Ascending aorta (tissue), 2 donors: Measurements from ENCODE around the gene JOSD2. TPM values are rescaled to one million over a fixed set of nuclear protein-coding genes. Genes with fewer than 3 reads are reported as not detected.

Experiments
- DNase-seq, 2 donors: peaks; one replicate each; pipeline ENCODE4 v3.0.0-alpha.2; 2019; ENCODE audit warnings: low spot score in 2 of 2
- H3K27ac ChIP-seq, 2 donors: fragments of 200-600 bp; sonication (generic); one replicate each; pipeline ENCODE4 v1.5.1; 2016 to 2017; ENCODE audit warnings: mild to moderate bottlenecking in 1 of 2
- H3K27me3 ChIP-seq: fragments of 200-600 bp; sonication (generic); one replicate; pipeline ENCODE4 v1.5.1; 2017
- H3K36me3 ChIP-seq, 2 donors: fragments of 200-600 bp; sonication (generic); one replicate each; pipeline ENCODE4 v1.5.1; 2016
- H3K4me1 ChIP-seq, 2 donors: fragments of 200-600 bp; sonication (generic); one replicate each; pipeline ENCODE4 v1.5.1; 2016 to 2017; ENCODE audit warnings: mild to moderate bottlenecking in 1 of 2
- H3K4me3 ChIP-seq, 2 donors: fragments of 200-600 bp; sonication (generic); one replicate each; pipeline ENCODE4 v1.5.1; 2016 to 2017; ENCODE audit warnings: mild to moderate bottlenecking in 1 of 2
- H3K9me3 ChIP-seq, 2 donors: fragments of 200-600 bp; sonication (generic); one replicate each; pipeline ENCODE4 v1.5.1; 2016
- intact Hi-C: fragments of 100-400 bp; cut with DNase I; formaldehyde crosslinking; loops from one replicate; pipeline ENCODE4 v1.15.1; 2023
- total RNA-seq: library from RNA; depleted of rRNA; stranded (reverse); fragments of >200 nt; gene quantifications from one replicate; pipeline ENCODE4 v1.1.0, GENCODE V29; 2016
- TF ChIP-seq, protein P1 (sequence below), 3 experiments: fragments of 200-600 bp in 2 of 3; fragments of 450-650 bp in 1 of 3; sonication (generic) in 2 of 3; IDR thresholded peaks; one replicate each; pipeline ENCODE4 v1.5.1; 2016 to 2019; ENCODE audit warnings: antibody characterized with exemption in 3 of 3, mild to moderate bottlenecking in 1 of 3, moderate library complexity in 1 of 3

Gene JOSD2
- total RNA-seq, 1 donor from 2014 or later, result 169 TPM

DNA sequence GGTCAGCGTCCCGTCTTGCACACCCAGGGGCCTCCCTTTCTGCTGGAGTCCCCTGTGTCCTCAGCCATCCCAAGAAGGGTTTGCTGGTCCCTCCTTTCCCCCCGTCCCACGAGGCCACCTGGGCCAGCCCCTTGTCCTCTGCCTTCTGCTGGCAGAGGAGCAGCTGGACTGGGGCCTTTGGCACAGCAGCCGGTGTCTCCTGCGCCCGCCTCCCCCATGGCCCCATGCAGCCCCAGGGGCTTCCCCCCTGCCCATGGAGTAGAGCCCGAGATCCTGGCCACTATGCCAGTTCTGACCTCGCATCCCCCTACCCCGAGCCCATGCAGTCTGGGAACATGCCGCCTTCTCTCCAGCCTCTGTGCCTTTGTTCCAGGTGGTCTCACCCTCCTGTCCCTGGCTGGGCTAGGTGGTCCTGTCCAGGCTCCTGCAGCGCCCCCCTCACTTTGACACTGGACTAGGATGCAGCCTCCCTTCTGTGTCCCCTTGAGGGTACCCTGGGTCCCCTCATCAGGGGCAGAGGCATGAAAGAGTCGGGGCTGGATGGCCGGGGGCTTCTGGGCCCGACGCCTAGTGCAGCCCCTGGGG is 28.6 kb downstream of the JOSD2 start:
- H3K9me3 ChIP-seq, result no peaks in the 10 kb centered on the region
- H3K27ac ChIP-seq, result no peak overlapping the region
- H3K4me3 ChIP-seq, result no peak overlapping the region
- peaks cover 39 to 47% of the 10 kb centered on the region in 2 donors for H3K36me3 ChIP-seq
- no peak for DNase-seq
- peaks cover 1 to 6% of the 10 kb centered on the region in 2 donors for H3K4me1 ChIP-seq
- intact Hi-C loops, result no loop called here
- TF ChIP-seq, protein P1, sequence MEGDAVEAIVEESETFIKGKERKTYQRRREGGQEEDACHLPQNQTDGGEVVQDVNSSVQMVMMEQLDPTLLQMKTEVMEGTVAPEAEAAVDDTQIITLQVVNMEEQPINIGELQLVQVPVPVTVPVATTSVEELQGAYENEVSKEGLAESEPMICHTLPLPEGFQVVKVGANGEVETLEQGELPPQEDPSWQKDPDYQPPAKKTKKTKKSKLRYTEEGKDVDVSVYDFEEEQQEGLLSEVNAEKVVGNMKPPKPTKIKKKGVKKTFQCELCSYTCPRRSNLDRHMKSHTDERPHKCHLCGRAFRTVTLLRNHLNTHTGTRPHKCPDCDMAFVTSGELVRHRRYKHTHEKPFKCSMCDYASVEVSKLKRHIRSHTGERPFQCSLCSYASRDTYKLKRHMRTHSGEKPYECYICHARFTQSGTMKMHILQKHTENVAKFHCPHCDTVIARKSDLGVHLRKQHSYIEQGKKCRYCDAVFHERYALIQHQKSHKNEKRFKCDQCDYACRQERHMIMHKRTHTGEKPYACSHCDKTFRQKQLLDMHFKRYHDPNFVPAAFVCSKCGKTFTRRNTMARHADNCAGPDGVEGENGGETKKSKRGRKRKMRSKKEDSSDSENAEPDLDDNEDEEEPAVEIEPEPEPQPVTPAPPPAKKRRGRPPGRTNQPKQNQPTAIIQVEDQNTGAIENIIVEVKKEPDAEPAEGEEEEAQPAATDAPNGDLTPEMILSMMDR (IDR thresholded peaks at IDR 0.05), result no peak
- no peaks in the 10 kb centered on the region for H3K27me3 ChIP-seq

DNA sequence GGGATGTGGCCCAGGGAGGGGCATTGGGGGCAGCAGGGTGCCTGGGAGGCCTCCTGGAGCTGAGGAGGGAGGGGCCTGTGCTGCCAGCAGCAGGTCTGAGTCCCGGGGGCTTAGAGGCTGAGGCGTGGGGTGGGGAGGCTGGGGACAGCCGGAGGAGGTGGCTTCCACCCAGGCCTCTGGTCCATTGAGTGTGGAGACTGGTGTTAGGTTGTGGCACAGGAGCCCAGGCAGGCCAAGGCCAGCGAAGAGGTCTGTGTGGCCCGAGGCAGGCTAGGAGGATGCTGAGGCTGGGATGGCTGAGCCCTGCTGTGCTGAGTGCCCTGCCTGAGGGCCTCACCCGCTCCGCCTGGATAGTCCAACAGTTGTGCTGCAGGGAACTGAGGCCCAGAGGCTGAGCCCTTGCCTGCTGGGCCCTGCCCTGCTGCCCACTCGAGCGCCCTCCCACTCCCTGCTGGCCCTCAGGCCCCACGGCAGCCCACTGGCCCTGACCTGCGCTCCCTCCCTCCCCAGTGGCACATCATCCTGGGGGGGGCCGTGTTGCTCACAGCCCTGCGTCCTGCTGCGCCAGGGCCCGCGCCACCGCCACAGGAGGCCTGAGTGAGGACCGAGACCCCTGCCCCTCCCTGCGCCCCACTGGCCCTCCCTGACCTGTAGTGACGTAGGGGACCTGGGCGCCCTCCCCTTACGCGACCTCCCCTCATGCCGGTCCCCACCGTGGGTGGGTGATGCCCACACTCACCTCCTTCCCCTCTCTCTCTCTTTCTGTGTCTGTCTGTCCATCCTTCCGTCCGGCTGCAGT is 29.4 kb downstream of the JOSD2 start:
- Histone ChIP-seq H3K36me3 (peaks cover 39 to 47% of the 10 kb centered on the region in 2 donors), H3K27me3 (no peaks in the 10 kb centered on the region), H3K4me1 (peaks cover 8 to 12% of the 10 kb centered on the region in 2 donors), H3K9me3 (no peaks in the 10 kb centered on the region), H3K27ac (no peak overlapping the region), H3K4me3 (no peak overlapping the region)
- TF ChIP-seq, protein P1 (IDR thresholded peaks at IDR 0.05), result no peak
- intact Hi-C loops, result no loop called here
- no peak for DNase-seq

DNA sequence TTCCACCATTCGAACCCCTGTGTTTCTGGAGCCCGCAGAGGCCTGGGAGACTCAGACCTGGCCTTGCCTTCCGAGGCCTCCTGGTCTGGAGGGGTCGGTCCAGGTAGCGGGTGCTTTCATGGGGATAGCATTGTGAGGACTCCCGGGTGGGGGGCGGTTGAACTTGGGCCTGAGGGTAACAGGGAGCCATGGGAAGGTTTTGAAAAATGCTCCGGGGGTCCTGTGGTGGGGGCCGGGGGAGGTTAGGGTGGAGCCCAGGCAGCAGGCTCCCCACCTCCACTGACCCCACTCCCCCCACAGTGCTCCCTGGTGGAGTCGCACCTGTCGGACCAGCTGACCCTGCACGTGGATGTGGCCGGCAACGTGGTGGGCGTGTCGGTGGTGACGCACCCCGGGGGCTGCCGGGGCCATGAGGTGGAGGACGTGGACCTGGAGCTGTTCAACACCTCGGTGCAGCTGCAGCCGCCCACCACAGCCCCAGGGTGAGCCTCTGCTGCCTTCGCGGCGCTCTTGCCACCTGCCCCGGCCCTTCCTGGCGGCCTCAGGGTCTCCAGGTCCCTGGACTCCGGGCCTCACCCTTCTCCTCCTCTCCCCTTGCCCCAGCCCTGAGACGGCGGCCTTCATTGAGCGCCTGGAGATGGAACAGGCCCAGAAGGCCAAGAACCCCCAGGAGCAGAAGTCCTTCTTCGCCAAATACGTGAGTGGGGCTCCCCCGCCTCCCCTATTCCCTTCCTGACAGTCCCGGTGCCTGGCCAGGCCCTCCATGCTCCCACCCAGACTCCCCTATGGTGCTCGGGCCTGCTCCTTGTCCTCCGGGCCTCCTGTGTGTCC is 30.5 kb downstream of the JOSD2 start:
- no peak overlapping the region for H3K27ac ChIP-seq
- H3K4me3 ChIP-seq, result no peak overlapping the region
- no peaks in the 10 kb centered on the region for H3K9me3 ChIP-seq
- no peak for DNase-seq
- peaks cover 39 to 47% of the 10 kb centered on the region in 2 donors for H3K36me3 ChIP-seq
- no peaks in the 10 kb centered on the region for H3K27me3 ChIP-seq
- H3K4me1 ChIP-seq, result peaks cover 8 to 12% of the 10 kb centered on the region in 2 donors
- TF ChIP-seq, protein P1 (IDR thresholded peaks at IDR 0.05), result no peak
- intact Hi-C loops, result no loop called here

GRCh38 chr19:50479761-50480251 is 31.2 kb downstream of the JOSD2 start:
- H3K27ac ChIP-seq, result no peak overlapping the region
- H3K4me1 ChIP-seq, result peaks cover 8 to 12% of the 10 kb centered on the region in 2 donors
- H3K4me3 ChIP-seq, result no peak overlapping the region
- H3K27me3 ChIP-seq, result no peaks in the 10 kb centered on the region
- peaks cover 36 to 47% of the 10 kb centered on the region in 2 donors for H3K36me3 ChIP-seq
- DNase-seq, result no peak
- intact Hi-C loops, result loop anchor here (5.0 kb wide), 1 partner anchor 98 kb away; the partner anchor contains the start of gene POLD1
- TF ChIP-seq, protein P1 (IDR thresholded peaks at IDR 0.05), result no peak
- no peaks in the 10 kb centered on the region for H3K9me3 ChIP-seq

- TF ChIP-seq, protein P1 (IDR thresholded peaks at IDR 0.05), result no peak
- intact Hi-C loops, result loop anchor here (5.0 kb wide), 1 partner anchor 97 kb away; the partner anchor contains the start of gene POLD1
- Histone ChIP-seq H3K9me3 (no peaks in the 10 kb centered on the region), H3K4me3 (no peak overlapping the region), H3K36me3 (peaks cover 36 to 47% of the 10 kb centered on the region in 2 donors), H3K27me3 (no peaks in the 10 kb centered on the region), H3K4me1 (peaks cover 8 to 12% of the 10 kb centered on the region in 2 donors), H3K27ac (no peak overlapping the region)
- no peak for DNase-seq
Observed at GRCh38 chr19:50478901-50479715, 31.9 kb downstream of the JOSD2 start.
